ENCODE measurements around the gene ATL2.
"Not testable (repeated sequence)": the region's sequence is repeated elsewhere in the genome, so short reads cannot be mapped to it uniquely, and the experiment has no call there.

- TF ChIP-seq EZH2 (IDR thresholded peaks at IDR 0.05; ENCODE audit: low read length, missing control alignments); CTCF (conservative IDR thresholded peaks at IDR 0.05 in 1 of 2, IDR thresholded peaks at IDR 0.05 in 1 of 2; ENCODE audit: low read depth in 1 of 2, low read length in 2 of 2): not testable (repeated sequence)
Observed at GRCh38 chr2:38278117-38278438, 99.0 kb downstream of the ATL2 start.

All from fibroblast of lung (primary cell).